Measurements from ENCODE around the gene AEN.
"Not testable (repeated sequence)": the region's sequence is repeated elsewhere in the genome, so short reads cannot be mapped to it uniquely, and the experiment has no call there.

Gene AEN

DNA sequence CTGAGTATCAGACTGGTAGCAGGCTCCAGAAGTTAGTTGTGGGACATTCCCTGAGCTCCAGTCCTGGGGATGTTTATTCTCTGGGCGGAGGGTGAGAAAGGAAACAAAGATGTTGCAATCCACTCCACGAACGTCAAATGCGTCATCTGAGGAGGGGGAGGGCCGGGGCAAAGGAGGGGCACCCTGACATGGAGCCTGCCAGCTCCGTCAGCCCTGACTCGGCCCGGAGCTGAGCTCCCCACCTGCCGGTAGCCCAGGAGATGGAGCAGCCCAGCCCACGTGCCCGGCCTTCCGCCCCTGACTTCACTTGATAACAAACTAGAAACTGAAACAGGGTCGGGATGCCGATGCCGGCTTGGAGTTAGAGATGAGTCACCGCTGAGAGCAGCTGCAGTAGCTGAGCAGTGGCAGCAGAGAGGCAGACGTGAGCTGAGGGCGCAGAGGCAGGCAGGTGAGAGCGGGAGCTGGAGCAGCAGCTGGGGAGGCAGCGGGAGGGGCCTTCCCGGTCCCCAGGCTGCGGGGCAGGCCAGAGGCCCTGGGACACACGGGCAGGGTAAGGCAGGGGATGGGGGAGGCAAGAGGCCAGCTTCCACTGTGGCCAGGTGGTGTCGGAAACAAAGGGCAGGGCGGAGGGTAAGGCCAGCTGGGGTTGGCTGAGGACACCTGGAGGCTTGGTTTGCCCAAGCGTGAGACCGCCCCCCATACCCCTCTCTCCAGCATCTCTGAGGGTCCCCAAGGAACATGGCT, 17.7 kb downstream of the AEN start, which contains the start of gene ISG20:
Gene ISG20 (plus strand): TSS at position 391 of the 747 bp plus-strand sequence. CDS start 351 bp downstream, at position 742.
- TF ChIP-seq CTCF (IDR thresholded peaks at IDR 0.05; ENCODE audit: low read depth, low read length) = peak; percentile 34
- peak; percentile 90 for DNase-seq (ENCODE audit: extremely low read depth, low read depth)

- DNase-seq (ENCODE audit: extremely low read depth, low read depth) = no peak
- no peak for TF ChIP-seq CTCF (IDR thresholded peaks at IDR 0.05; ENCODE audit: low read depth, low read length)
Observed at GRCh38 chr15:88641959-88642452, 20.9 kb downstream of the AEN start.

DNA sequence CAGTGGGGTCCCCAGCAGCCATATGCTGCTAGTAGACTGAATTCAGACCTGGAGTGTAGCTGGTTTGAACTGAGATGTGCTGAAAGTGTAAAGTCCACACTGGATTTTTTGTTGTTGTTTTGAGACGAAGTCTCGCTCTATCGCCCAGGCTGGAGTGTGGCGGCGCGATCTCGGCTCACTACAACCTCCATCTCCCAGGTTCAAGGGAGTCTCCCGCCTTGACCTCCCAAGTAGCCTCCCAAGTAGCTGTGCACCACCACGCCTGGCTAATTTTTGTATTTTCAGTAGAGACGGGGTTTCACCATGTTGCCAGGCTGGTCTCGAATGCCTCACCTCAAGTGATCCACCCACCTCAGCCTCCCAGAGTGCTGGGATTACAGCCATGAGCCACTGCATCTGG, 21.4 kb downstream of the AEN start:
- not testable (repeated sequence) for DNase-seq (ENCODE audit: extremely low read depth, low read depth)

DNA sequence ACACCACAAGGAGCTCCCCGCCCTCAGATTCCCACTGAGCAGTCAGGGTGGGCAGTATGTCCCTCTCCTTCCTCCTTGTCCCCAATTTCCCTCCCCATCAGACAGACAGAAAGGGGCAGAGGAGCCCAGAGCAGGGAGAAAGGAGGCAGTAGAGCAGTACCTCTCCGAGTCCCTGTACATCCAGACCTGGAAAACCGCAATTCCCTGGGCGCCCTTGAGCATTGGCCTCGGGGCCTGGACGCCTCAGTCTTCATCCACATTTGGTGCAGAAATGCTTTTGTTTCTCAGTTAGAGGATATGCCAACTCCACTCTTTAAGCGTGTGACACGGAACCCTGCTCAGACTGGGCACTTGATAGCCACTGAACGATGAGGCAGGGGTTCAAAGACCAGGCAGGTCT, 23.6 kb downstream of the AEN start:
- TF ChIP-seq CTCF (IDR thresholded peaks at IDR 0.05; ENCODE audit: low read depth, low read length) = no peak
- no peak for DNase-seq (ENCODE audit: extremely low read depth, low read depth)

GRCh38 chr15:88645171-88646087, 24.3 kb downstream of the AEN start:
- no peak for TF ChIP-seq CTCF (IDR thresholded peaks at IDR 0.05; ENCODE audit: low read depth, low read length)
- DNase-seq (ENCODE audit: extremely low read depth, low read depth) = no peak

- TF ChIP-seq CTCF (IDR thresholded peaks at IDR 0.05; ENCODE audit: low read depth, low read length) = no peak
- DNase-seq (ENCODE audit: extremely low read depth, low read depth) = no peak
Observed at GRCh38 chr15:88646088-88646405, 24.9 kb downstream of the AEN start.

DNA sequence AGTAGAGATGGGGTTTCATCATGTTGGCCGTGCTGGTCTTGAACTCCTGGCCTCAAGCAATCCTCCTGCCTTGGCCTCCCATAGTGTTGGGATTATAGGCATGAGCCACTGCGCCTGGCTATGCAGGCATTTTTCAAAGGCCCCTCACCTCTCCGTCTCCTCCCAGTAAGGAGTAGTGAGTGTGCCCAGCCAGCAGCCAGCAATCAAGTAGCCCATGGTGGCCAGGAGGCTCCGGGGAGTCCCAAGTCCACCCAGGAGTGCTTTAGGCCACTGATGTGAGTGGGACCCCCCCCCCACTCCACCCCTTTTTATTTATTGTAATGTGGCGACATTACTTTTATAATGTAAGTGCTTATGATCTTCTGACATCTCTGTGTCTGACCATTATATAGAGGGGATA, 25.8 kb downstream of the AEN start:
- no peak for TF ChIP-seq CTCF (IDR thresholded peaks at IDR 0.05; ENCODE audit: low read depth, low read length)

More for the DNA sequence above, 25.8 kb downstream of the AEN start:
- DNase-seq (ENCODE audit: extremely low read depth, low read depth) = no peak

Data from AG09319 (cell line).